GM12891 (cell line): ENCODE measurements around the gene MPC2.
"Not testable (repeated sequence)": the region's sequence is repeated elsewhere in the genome, so short reads cannot be mapped to it uniquely, and the experiment has no call there.

Experiments used
- DNase-seq: peaks from one replicate; pipeline ENCODE4 v3.0.0; 2011; ENCODE audit warnings: low spot score; ENCODE audit not compliant: insufficient read length
- FAIRE-seq: peaks from 2 replicates; lab custom pipeline; 2011; peaks lifted over from hg19 to GRCh38; lab: Jason Lieb, UNC
- PAX5 ChIP-seq: IDR thresholded peaks from 2 replicates; pipeline ENCODE4 v1.6.1; 2011; ENCODE audit warnings: low read length, moderate library complexity, mild to moderate bottlenecking; ENCODE audit not compliant: insufficient read depth, severe bottlenecking
- POLR2A ChIP-seq: IDR thresholded peaks from 2 replicates; pipeline ENCODE4 v1.6.1; 2011; ENCODE audit warnings: low read depth, low read length, control low read depth
- POLR2AphosphoS5 ChIP-seq: IDR thresholded peaks from 2 replicates; pipeline ENCODE4 v1.6.1; 2011; ENCODE audit warnings: low read depth, low read length, control low read depth
- POU2F2 ChIP-seq: IDR thresholded peaks from 2 replicates; pipeline ENCODE4 v1.6.1; 2011; ENCODE audit warnings: low read depth, mild to moderate bottlenecking, control low read depth, low read length, moderate library complexity
- SPI1 ChIP-seq: IDR thresholded peaks from 2 replicates; pipeline ENCODE4 v1.6.1; 2011; ENCODE audit warnings: low read depth, low read length, control low read depth
- TAF1 ChIP-seq: IDR thresholded peaks from 2 replicates; pipeline ENCODE4 v1.6.1; 2011; ENCODE audit warnings: low read depth, low read length, control low read depth

Gene MPC2

GRCh38 chr1:167934426-167935215, 2.3 kb downstream of the MPC2 start:
- peak; percentile 13 for FAIRE-seq
- no peak for DNase-seq
- TF ChIP-seq PAX5: no peak
- TF ChIP-seq SPI1: no peak
- TF ChIP-seq POLR2A: no peak
- no peak for TF ChIP-seq POLR2AphosphoS5
- no peak for TF ChIP-seq POU2F2
- no peak for TF ChIP-seq TAF1

- DNase-seq: no peak
- FAIRE-seq: no peak
- TF ChIP-seq SPI1 (no peak), TAF1 (no peak), POU2F2 (no peak), PAX5 (no peak), POLR2A (no peak), POLR2AphosphoS5 (no peak)
These were observed 3.1 kb downstream of the MPC2 start for GRCh38 chr1:167933788-167934187.

- FAIRE-seq (no peak), DNase-seq (no peak)
- TF ChIP-seq POU2F2 (no peak), POLR2A (no peak), PAX5 (no peak), SPI1 (no peak), TAF1 (no peak), POLR2AphosphoS5 (no peak)
These were observed 7.1 kb downstream of the MPC2 start for GRCh38 chr1:167929725-167930124.

- not testable (repeated sequence) for FAIRE-seq, DNase-seq
These were observed 8.0 kb downstream of the MPC2 start for GRCh38 chr1:167928919-167929318.

GRCh38 chr1:167928457-167928852, 8.4 kb downstream of the MPC2 start:
- TF ChIP-seq SPI1 (no peak), POU2F2 (no peak), PAX5 (no peak), POLR2A (no peak), TAF1 (no peak), POLR2AphosphoS5 (no peak)
- DNase-seq (no peak), FAIRE-seq (no peak)

GRCh38 chr1:167927046-167927754, 9.7 kb downstream of the MPC2 start:
- TF ChIP-seq POU2F2: no peak
- TF ChIP-seq TAF1: no peak
- TF ChIP-seq POLR2AphosphoS5: no peak
- no peak for TF ChIP-seq SPI1
- TF ChIP-seq POLR2A: no peak
- TF ChIP-seq PAX5: no peak
- FAIRE-seq (no peak), DNase-seq (no peak)

GRCh38 chr1:167926486-167926997, 10.3 kb downstream of the MPC2 start:
- no peak for FAIRE-seq
- no peak for DNase-seq
- TF ChIP-seq POLR2A (no peak), SPI1 (no peak), POU2F2 (no peak), POLR2AphosphoS5 (no peak), PAX5 (no peak), TAF1 (no peak)

- DNase-seq (no peak), FAIRE-seq (no peak)
- no peak for TF ChIP-seq TAF1
- no peak for TF ChIP-seq PAX5
- no peak for TF ChIP-seq POLR2A
- no peak for TF ChIP-seq POU2F2
- TF ChIP-seq SPI1: no peak
- no peak for TF ChIP-seq POLR2AphosphoS5
These were observed 12.2 kb downstream of the MPC2 start for GRCh38 chr1:167924543-167925231.

- FAIRE-seq (no peak), DNase-seq (no peak)
- TF ChIP-seq TAF1 (no peak), POLR2A (no peak), POU2F2 (no peak), POLR2AphosphoS5 (no peak), PAX5 (no peak), SPI1 (no peak)
These were observed 12.8 kb downstream of the MPC2 start for GRCh38 chr1:167924102-167924501.
